ENCODE measurements around the gene ADIPOR2. TPM values are rescaled to one million over a fixed set of nuclear protein-coding genes. Genes with fewer than 3 reads are reported as not detected.

Gene ADIPOR2
- total and polyA plus RNA-seq, 2 of the 4 experiments (the other 2 are of a cell fraction), result 20.0 to 24.9 TPM

- TF ChIP-seq FOS (IDR thresholded peaks at IDR 0.05; ENCODE audit: low read depth, low read length), result no peak
- TF ChIP-seq RFX5 (IDR thresholded peaks at IDR 0.05; ENCODE audit: low read depth, low read length), result no peak
Measured at GRCh38 chr12:1660304-1661187, 30.3 kb upstream of the ADIPOR2 start (continued).
